ENCODE results near the gene RIBC2.

- TF ChIP-seq, protein P1, sequence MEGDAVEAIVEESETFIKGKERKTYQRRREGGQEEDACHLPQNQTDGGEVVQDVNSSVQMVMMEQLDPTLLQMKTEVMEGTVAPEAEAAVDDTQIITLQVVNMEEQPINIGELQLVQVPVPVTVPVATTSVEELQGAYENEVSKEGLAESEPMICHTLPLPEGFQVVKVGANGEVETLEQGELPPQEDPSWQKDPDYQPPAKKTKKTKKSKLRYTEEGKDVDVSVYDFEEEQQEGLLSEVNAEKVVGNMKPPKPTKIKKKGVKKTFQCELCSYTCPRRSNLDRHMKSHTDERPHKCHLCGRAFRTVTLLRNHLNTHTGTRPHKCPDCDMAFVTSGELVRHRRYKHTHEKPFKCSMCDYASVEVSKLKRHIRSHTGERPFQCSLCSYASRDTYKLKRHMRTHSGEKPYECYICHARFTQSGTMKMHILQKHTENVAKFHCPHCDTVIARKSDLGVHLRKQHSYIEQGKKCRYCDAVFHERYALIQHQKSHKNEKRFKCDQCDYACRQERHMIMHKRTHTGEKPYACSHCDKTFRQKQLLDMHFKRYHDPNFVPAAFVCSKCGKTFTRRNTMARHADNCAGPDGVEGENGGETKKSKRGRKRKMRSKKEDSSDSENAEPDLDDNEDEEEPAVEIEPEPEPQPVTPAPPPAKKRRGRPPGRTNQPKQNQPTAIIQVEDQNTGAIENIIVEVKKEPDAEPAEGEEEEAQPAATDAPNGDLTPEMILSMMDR (conservative IDR thresholded peaks at IDR 0.05; ENCODE audit: low read depth, low read length), result no peak
- TF ChIP-seq RAD21 (IDR thresholded peaks at IDR 0.05; ENCODE audit: low read length) (no peak), POLR2A (IDR thresholded peaks at IDR 0.05; ENCODE audit: low read depth, low read length) (no peak), RCOR1 (IDR thresholded peaks at IDR 0.05; ENCODE audit: insufficient replicate concordance, low read length) (no peak), MAZ (IDR thresholded peaks at IDR 0.05; ENCODE audit: borderline replicate concordance, low read depth, low read length) (no peak), ELK1 (IDR thresholded peaks at IDR 0.05; ENCODE audit: borderline replicate concordance, low read depth, low read length) (no peak), RFX5 (IDR thresholded peaks at IDR 0.05; ENCODE audit: low read depth, low read length) (no peak), NFE2L2 (IDR thresholded peaks at IDR 0.05; ENCODE audit: low read depth, low read length) (no peak), CHD1 (IDR thresholded peaks at IDR 0.05; ENCODE audit: low read depth, low read length) (no peak)
Observed at GRCh38 chr22:45424241-45424731, 10.8 kb downstream of the RIBC2 start.

Data from IMR-90 (cell line).